ENCODE measurements around the gene ATP6V1A.
"Not testable (repeated sequence)": the region's sequence is repeated elsewhere in the genome, so short reads cannot be mapped to it uniquely, and the experiment has no call there.

The ATP6V1A gene

GRCh38 chr3:113847664-113848461 lies 101.0 kb downstream of the ATP6V1A start:
- Histone ChIP-seq H3K27ac (replicated peaks) (no peak overlapping the region), H3K27me3 (ENCODE audit: insufficient read depth, poor library complexity, severe bottlenecking) (no peaks in the 10 kb centered on the region), H3K4me3 (replicated peaks; ENCODE audit: insufficient read depth, low read length) (no peak overlapping the region)
- TF ChIP-seq POLR2AphosphoS5 (IDR thresholded peaks at IDR 0.05; ENCODE audit: low read depth) (no peak), SPI1 (IDR thresholded peaks at IDR 0.05; ENCODE audit: borderline replicate concordance, low read depth) (no peak), GABPA (IDR thresholded peaks at IDR 0.05; ENCODE audit: low read depth) (no peak)
- TF ChIP-seq, protein P1, sequence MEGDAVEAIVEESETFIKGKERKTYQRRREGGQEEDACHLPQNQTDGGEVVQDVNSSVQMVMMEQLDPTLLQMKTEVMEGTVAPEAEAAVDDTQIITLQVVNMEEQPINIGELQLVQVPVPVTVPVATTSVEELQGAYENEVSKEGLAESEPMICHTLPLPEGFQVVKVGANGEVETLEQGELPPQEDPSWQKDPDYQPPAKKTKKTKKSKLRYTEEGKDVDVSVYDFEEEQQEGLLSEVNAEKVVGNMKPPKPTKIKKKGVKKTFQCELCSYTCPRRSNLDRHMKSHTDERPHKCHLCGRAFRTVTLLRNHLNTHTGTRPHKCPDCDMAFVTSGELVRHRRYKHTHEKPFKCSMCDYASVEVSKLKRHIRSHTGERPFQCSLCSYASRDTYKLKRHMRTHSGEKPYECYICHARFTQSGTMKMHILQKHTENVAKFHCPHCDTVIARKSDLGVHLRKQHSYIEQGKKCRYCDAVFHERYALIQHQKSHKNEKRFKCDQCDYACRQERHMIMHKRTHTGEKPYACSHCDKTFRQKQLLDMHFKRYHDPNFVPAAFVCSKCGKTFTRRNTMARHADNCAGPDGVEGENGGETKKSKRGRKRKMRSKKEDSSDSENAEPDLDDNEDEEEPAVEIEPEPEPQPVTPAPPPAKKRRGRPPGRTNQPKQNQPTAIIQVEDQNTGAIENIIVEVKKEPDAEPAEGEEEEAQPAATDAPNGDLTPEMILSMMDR (IDR thresholded peaks at IDR 0.05; ENCODE audit: insufficient read depth, low read length): no peak
- TF ChIP-seq, protein P2, sequence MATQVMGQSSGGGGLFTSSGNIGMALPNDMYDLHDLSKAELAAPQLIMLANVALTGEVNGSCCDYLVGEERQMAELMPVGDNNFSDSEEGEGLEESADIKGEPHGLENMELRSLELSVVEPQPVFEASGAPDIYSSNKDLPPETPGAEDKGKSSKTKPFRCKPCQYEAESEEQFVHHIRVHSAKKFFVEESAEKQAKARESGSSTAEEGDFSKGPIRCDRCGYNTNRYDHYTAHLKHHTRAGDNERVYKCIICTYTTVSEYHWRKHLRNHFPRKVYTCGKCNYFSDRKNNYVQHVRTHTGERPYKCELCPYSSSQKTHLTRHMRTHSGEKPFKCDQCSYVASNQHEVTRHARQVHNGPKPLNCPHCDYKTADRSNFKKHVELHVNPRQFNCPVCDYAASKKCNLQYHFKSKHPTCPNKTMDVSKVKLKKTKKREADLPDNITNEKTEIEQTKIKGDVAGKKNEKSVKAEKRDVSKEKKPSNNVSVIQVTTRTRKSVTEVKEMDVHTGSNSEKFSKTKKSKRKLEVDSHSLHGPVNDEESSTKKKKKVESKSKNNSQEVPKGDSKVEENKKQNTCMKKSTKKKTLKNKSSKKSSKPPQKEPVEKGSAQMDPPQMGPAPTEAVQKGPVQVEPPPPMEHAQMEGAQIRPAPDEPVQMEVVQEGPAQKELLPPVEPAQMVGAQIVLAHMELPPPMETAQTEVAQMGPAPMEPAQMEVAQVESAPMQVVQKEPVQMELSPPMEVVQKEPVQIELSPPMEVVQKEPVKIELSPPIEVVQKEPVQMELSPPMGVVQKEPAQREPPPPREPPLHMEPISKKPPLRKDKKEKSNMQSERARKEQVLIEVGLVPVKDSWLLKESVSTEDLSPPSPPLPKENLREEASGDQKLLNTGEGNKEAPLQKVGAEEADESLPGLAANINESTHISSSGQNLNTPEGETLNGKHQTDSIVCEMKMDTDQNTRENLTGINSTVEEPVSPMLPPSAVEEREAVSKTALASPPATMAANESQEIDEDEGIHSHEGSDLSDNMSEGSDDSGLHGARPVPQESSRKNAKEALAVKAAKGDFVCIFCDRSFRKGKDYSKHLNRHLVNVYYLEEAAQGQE (IDR thresholded peaks at IDR 0.05; ENCODE audit: insufficient replicate concordance, low read depth): no peak
- DNase-seq (ENCODE audit: low read depth in 1 of 2, low spot score in 1 of 2): no peak

- H3K27me3 ChIP-seq (ENCODE audit: insufficient read depth, poor library complexity, severe bottlenecking); DNase-seq (ENCODE audit: low read depth in 1 of 2, low spot score in 1 of 2); H3K27ac ChIP-seq (replicated peaks); H3K4me3 ChIP-seq (replicated peaks; ENCODE audit: insufficient read depth, low read length): not testable (repeated sequence)
These were observed 102.2 kb downstream of the ATP6V1A start for GRCh38 chr3:113849071-113849470.

DNA sequence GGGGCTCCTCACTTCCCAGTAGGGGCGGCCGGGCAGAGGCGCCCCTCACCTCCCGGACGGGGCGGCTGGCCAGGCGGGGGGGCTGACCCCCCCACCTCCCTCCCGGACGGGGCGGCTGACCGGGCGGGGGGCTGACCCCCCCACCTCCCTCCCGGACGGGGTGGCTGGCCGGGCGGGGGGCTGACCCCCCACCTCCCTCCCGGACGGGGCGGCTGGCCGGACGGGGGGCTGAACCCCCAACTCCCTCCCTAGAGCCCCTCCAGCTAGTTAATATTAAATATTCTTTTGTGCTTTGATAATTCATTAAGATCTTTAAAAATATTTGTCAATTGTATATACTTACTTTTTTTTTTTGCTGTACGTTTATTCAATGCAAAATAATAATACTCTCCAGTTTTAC lies 103.0 kb downstream of the ATP6V1A start:
- not testable (repeated sequence) for DNase-seq (ENCODE audit: low read depth in 1 of 2, low spot score in 1 of 2); H3K4me3 ChIP-seq (replicated peaks; ENCODE audit: insufficient read depth, low read length); H3K27ac ChIP-seq (replicated peaks); H3K27me3 ChIP-seq (ENCODE audit: insufficient read depth, poor library complexity, severe bottlenecking)

- not testable (repeated sequence) for H3K4me3 ChIP-seq (replicated peaks; ENCODE audit: insufficient read depth, low read length); H3K27me3 ChIP-seq (ENCODE audit: insufficient read depth, poor library complexity, severe bottlenecking); DNase-seq (ENCODE audit: low read depth in 1 of 2, low spot score in 1 of 2); H3K27ac ChIP-seq (replicated peaks)
These were observed 103.6 kb downstream of the ATP6V1A start for GRCh38 chr3:113850391-113850790.

- Histone ChIP-seq H3K27me3 (ENCODE audit: insufficient read depth, poor library complexity, severe bottlenecking) (no peaks in the 10 kb centered on the region), H3K4me3 (replicated peaks; ENCODE audit: insufficient read depth, low read length) (no peak overlapping the region), H3K27ac (replicated peaks) (no peak overlapping the region)
- TF ChIP-seq GABPA (IDR thresholded peaks at IDR 0.05; ENCODE audit: low read depth) (no peak), POLR2AphosphoS5 (IDR thresholded peaks at IDR 0.05; ENCODE audit: low read depth) (no peak), SPI1 (IDR thresholded peaks at IDR 0.05; ENCODE audit: borderline replicate concordance, low read depth) (no peak)
- TF ChIP-seq, protein P1 (IDR thresholded peaks at IDR 0.05; ENCODE audit: insufficient read depth, low read length): no peak
- TF ChIP-seq, protein P2 (IDR thresholded peaks at IDR 0.05; ENCODE audit: insufficient replicate concordance, low read depth): no peak
- no peak for DNase-seq (ENCODE audit: low read depth in 1 of 2, low spot score in 1 of 2)
These were observed 105.7 kb downstream of the ATP6V1A start for GRCh38 chr3:113852506-113852905.

Data from HL-60 (cell line).